ENCODE data around the gene CABP2. TPM values are rescaled to one million over a fixed set of nuclear protein-coding genes. Genes with fewer than 3 reads are reported as not detected.

CABP2 gene
- total RNA-seq, 1 experiment from 2014 or later, result not detected

DNA sequence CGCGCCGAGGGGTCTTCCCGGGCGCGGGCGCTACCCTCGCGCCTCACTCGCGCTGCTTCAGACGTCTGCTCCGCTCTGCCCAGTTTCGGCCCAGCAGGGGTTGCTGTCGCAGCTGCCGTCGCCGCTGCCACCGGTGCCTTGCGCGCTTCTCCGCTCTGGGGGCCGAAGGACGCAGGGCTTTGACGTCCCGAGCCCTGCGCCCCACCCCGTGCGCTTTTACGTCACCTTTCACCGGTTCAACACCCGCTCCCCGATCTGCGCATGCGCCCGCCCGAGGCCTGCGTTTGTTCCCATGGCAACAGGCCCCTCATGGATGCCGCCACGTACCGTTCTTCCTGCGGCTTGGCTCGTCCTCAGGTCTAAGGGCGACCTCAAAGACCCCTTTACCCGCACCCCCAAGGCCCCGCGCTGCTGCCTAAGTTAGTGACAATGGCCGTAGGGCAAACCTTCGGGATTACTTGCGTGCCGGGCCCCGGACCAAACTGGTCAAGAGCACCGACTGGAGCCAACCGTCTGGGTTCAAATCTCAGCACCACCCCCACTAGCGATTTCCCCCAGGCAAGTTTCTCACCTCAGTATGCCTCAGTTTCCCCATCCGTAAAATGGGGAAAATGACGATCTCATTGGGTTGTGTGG, 14.6 kb downstream of the CABP2 start:
- Histone ChIP-seq H3K27ac (ENCODE audit: insufficient read length, low read depth, low read length) (no peak overlapping the region), H2BK20ac (ENCODE audit: low read depth, low read length, poor library complexity, severe bottlenecking) (no peak overlapping the region), H4K8ac (replicated peaks; ENCODE audit: insufficient read length, low read depth, low read length) (no peak overlapping the region), H3K14ac (ENCODE audit: insufficient read depth, low read length) (peak overlapping the region; percentile 90; the same call in 1 of the 2 replicates), H3K56ac (ENCODE audit: insufficient read length, low read depth, low read length) (no peak overlapping the region), H2AFZ (ENCODE audit: low read length) (no peak overlapping the region), H3K23me2 (ENCODE audit: insufficient read length, low read depth, low read length, poor library complexity, severe bottlenecking) (peaks cover 16% of the 10 kb centered on the region), H3K27me3 (ENCODE audit: insufficient read depth, low read length) (no peaks in the 10 kb centered on the region), H2AK5ac (ENCODE audit: insufficient read length, low read length) (no peak overlapping the region), H3K4ac (ENCODE audit: low read depth, low read length) (no peak overlapping the region), H2BK15ac (ENCODE audit: low read depth, low read length) (no peak overlapping the region), H4K5ac (ENCODE audit: insufficient read length, low read depth, low read length) (no peak overlapping the region), H2BK5ac (ENCODE audit: insufficient read length, low read length) (no peak overlapping the region), H4K20me1 (ENCODE audit: control insufficient read depth, insufficient read depth, insufficient read length) (no peaks in the 10 kb centered on the region), H4K91ac (ENCODE audit: insufficient read length, low read depth, low read length) (no peak overlapping the region), H3K9ac (ENCODE audit: extremely low read depth, insufficient read length, low read length) (peak overlapping the region; percentile 60), H3K4me1 (ENCODE audit: insufficient read depth, low read length) (no peaks in the 10 kb centered on the region), H3K9me3 (ENCODE audit: control insufficient read depth, low read depth, low read length) (no peaks in the 10 kb centered on the region), H3T11ph (ENCODE audit: low read length) (no peak overlapping the region), H3K23ac (ENCODE audit: insufficient read length, low read depth, low read length) (no peak overlapping the region), H3K4me2 (ENCODE audit: insufficient read depth, insufficient read length, low read length) (peak overlapping the region; percentile 63), H2BK120ac (ENCODE audit: low read depth, low read length, poor library complexity, severe bottlenecking) (no peak overlapping the region), H2BK12ac (ENCODE audit: insufficient read length, low read depth, low read length) (no peak overlapping the region), H3K79me2 (ENCODE audit: insufficient read depth, low read length) (peaks cover 2% of the 10 kb centered on the region; the same call in 1 of the 2 replicates), H3K79me1 (ENCODE audit: insufficient read depth, low read depth, low read length, poor library complexity, severe bottlenecking) (no peaks in the 10 kb centered on the region), H3K18ac (ENCODE audit: insufficient read length, low read depth, low read length) (peak overlapping the region; percentile 85)
- TF ChIP-seq, protein P1, sequence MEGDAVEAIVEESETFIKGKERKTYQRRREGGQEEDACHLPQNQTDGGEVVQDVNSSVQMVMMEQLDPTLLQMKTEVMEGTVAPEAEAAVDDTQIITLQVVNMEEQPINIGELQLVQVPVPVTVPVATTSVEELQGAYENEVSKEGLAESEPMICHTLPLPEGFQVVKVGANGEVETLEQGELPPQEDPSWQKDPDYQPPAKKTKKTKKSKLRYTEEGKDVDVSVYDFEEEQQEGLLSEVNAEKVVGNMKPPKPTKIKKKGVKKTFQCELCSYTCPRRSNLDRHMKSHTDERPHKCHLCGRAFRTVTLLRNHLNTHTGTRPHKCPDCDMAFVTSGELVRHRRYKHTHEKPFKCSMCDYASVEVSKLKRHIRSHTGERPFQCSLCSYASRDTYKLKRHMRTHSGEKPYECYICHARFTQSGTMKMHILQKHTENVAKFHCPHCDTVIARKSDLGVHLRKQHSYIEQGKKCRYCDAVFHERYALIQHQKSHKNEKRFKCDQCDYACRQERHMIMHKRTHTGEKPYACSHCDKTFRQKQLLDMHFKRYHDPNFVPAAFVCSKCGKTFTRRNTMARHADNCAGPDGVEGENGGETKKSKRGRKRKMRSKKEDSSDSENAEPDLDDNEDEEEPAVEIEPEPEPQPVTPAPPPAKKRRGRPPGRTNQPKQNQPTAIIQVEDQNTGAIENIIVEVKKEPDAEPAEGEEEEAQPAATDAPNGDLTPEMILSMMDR (conservative IDR thresholded peaks at IDR 0.05), result no peak
- WGBS (ENCODE audit: extremely low coverage, insufficient read length, low lambda C conversion rate), result no CpG with 5 or more reads among the region's 57 CpGs
- Mint-ChIP-seq H3K27me3 (ENCODE audit: low read depth) (peaks cover 29% of the 10 kb centered on the region), H3K4me1 (peaks cover 19 to 23% of the 10 kb centered on the region in 2 experiments), H3K9me3 (no peaks in the 10 kb centered on the region; a peak in 1 of 5 replicates), H3K4me3 (peak overlapping the region; percentile 75 to 80), H3K27ac (peak overlapping the region; percentile 4 to 93 (median 87); a peak in 6 of 7 replicates), H3K36me3 (ENCODE audit: insufficient read depth in 1 of 3, low read depth in 3 of 3) (peaks cover 5 to 10% (median 9%) of the 10 kb centered on the region in 3 experiments; a peak in 6 of 7 replicates)
- DNase-seq, result peak; percentile 96
